ENCODE data around the gene DGKI.

- TF ChIP-seq, protein P1, sequence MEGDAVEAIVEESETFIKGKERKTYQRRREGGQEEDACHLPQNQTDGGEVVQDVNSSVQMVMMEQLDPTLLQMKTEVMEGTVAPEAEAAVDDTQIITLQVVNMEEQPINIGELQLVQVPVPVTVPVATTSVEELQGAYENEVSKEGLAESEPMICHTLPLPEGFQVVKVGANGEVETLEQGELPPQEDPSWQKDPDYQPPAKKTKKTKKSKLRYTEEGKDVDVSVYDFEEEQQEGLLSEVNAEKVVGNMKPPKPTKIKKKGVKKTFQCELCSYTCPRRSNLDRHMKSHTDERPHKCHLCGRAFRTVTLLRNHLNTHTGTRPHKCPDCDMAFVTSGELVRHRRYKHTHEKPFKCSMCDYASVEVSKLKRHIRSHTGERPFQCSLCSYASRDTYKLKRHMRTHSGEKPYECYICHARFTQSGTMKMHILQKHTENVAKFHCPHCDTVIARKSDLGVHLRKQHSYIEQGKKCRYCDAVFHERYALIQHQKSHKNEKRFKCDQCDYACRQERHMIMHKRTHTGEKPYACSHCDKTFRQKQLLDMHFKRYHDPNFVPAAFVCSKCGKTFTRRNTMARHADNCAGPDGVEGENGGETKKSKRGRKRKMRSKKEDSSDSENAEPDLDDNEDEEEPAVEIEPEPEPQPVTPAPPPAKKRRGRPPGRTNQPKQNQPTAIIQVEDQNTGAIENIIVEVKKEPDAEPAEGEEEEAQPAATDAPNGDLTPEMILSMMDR (conservative IDR thresholded peaks at IDR 0.05; ENCODE audit: low read depth in 2 of 2) = no peak
- no peak for TF ChIP-seq EZH2phosphoT487 (IDR thresholded peaks at IDR 0.05; ENCODE audit: unreplicated experiment)
- no peak for TF ChIP-seq EZH2 (IDR thresholded peaks at IDR 0.05; ENCODE audit: low read depth, unreplicated experiment)
- TF ChIP-seq REST (IDR thresholded peaks at IDR 0.05; ENCODE audit: unreplicated experiment) = no peak
- no peak for TF ChIP-seq ZNF331 (CRISPR knock-in tag; IDR thresholded peaks at IDR 0.05; ENCODE audit: low read depth)
- no peak for TF ChIP-seq ETS1 (IDR thresholded peaks at IDR 0.05)
- no peak for TF ChIP-seq CREB1 (CRISPR knock-in tag; IDR thresholded peaks at IDR 0.05; ENCODE audit: low read depth)
- no peak for TF ChIP-seq NANOG (IDR thresholded peaks at IDR 0.05; ENCODE audit: borderline replicate concordance)
- TF ChIP-seq POLR2AphosphoS5 (IDR thresholded peaks at IDR 0.05; ENCODE audit: low read depth) = no peak
- no peak for TF ChIP-seq JUNB (IDR thresholded peaks at IDR 0.05; ENCODE audit: unreplicated experiment)
- TF ChIP-seq STAT1 (IDR thresholded peaks at IDR 0.05; ENCODE audit: unreplicated experiment) = no peak
- TF ChIP-seq ZNF114 (CRISPR knock-in tag; IDR thresholded peaks at IDR 0.05) = no peak
Observed at GRCh38 chr7:137718355-137718754, 128.4 kb downstream of the DGKI start.

Data from GM23338 (cell line).